Skin of body (tissue), 2 donors: Measurements from ENCODE around the gene PLAC9. TPM values are rescaled to one million over a fixed set of nuclear protein-coding genes. Genes with fewer than 3 reads are reported as not detected.

Experiments used
- DNase-seq: peaks from one replicate; lab custom pipeline; 2025; lab: John Stamatoyannopoulos, UW
- total RNA-seq: library from RNA; depleted of rRNA; stranded (reverse); fragments of >200 nt; gene quantifications from one replicate; pipeline ENCODE4 v1.2.3, GENCODE V29; 2014

PLAC9 gene
- total RNA-seq, 1 donor from 2014 or later: 40.2 TPM

GRCh38 chr10:80159166-80159873 lies 26.8 kb downstream of the PLAC9 start:
- DNase-seq: no peak

- no peak for DNase-seq
Measured at GRCh38 chr10:80160361-80161320, 28.1 kb downstream of the PLAC9 start.

- no peak for DNase-seq
Measured at GRCh38 chr10:80161321-80162083, 29.0 kb downstream of the PLAC9 start.

GRCh38 chr10:80163741-80164341 lies 31.3 kb downstream of the PLAC9 start:
- DNase-seq: no peak

- DNase-seq: no peak
Measured at GRCh38 chr10:80164596-80164995, 32.1 kb downstream of the PLAC9 start.

GRCh38 chr10:80165173-80165572 lies 32.6 kb downstream of the PLAC9 start:
- DNase-seq: no peak

- no peak for DNase-seq
Measured at GRCh38 chr10:80166581-80167470, 34.3 kb downstream of the PLAC9 start.

- no peak for DNase-seq
Measured at GRCh38 chr10:80167471-80168161, 35.1 kb downstream of the PLAC9 start.

- no peak for DNase-seq
Measured at GRCh38 chr10:80168162-80168511, 35.6 kb downstream of the PLAC9 start.

GRCh38 chr10:80168679-80169380 lies 36.3 kb downstream of the PLAC9 start:
- DNase-seq: no peak

GRCh38 chr10:80170026-80170425 lies 37.5 kb downstream of the PLAC9 start:
- DNase-seq: no peak

- DNase-seq: no peak
Measured at GRCh38 chr10:80170641-80171040, 38.1 kb downstream of the PLAC9 start.

GRCh38 chr10:80171248-80171660 lies 38.7 kb downstream of the PLAC9 start:
- no peak for DNase-seq

- no peak for DNase-seq
Measured at GRCh38 chr10:80172896-80173295, 40.4 kb downstream of the PLAC9 start.

- DNase-seq: no peak
Measured at GRCh38 chr10:80173466-80173865, 40.9 kb downstream of the PLAC9 start.

- DNase-seq: no peak
Measured at GRCh38 chr10:80174641-80175395, 42.3 kb downstream of the PLAC9 start.

GRCh38 chr10:80176526-80176925 lies 44.0 kb downstream of the PLAC9 start:
- no peak for DNase-seq
